Stimulated activated CD4-positive, alpha-beta T cell treated with anti-CD3 and anti-CD28 coated beads, Interleukin-15, amount 100 ng/mL, for 24 hours (primary cell): Measurements from ENCODE around the gene RYR2.
A peak's percentile ranks its signal among the peaks of the same experiment; 100 is the strongest.
"Not testable (repeated sequence)": the region's sequence is repeated elsewhere in the genome, so short reads cannot be mapped to it uniquely, and the experiment has no call there.

Source experiments
- DNase-seq: peaks from one replicate; pipeline ENCODE4 v3.0.0-alpha.2; 2020

Gene RYR2

DNA sequence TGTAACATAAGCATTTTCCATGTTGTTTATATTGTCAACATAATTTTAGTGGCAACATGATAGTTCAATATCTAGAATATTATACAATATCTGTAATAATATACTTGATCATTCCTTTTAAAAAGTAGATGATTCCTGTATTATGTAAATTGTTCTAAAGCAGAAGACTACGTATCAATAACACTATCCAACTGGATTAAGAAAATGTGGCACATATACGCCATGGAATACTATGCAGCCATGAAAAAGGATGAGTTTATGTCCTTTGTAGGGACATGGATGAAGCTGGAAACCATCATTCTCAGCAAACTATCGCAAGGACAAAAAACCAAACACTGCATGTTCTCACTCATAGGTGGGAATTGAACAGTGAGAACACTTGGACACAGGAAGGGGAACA is 329.5 kb downstream of the RYR2 start:
- not testable (repeated sequence) for DNase-seq

DNA sequence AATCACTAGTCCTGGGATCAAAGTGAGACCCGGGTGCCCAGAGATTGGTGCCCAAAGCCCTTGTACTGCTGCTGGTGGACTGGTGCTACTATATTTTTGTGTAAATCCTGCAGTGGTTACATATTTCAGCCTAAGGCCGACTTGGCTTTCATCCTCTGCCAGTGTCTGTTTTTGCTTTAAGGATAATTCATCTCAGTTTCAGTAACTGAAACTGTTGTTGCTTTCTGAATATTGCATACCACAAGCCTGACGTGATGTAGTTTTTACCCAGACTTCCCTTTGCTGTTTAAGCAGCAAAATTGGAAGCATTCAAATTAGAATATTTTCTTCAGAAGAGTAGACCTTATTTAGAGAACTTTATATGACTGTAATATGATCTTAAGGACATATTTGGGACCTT is 341.8 kb downstream of the RYR2 start:
- no peak for DNase-seq

DNA sequence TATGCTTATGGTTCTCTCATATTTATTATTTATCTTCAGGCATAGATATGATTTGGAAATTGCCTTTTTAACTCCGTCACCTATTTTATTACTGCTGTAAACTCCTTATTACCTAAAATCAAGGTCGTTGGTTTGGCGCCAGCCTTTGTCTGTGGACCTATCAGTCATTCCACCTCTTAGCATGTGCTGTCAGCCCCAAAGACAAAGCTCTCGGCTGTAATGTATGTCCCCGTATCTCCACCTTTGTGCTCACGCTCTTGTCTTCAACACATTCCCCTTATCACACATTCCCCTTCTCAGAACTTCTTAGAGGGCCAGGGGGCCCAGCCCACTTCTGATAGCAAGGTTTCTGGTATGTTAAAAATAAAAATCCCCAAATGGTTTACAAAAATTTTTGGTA is 342.2 kb downstream of the RYR2 start:
- DNase-seq: no peak

- no peak for DNase-seq
These were observed 344.6 kb downstream of the RYR2 start for GRCh38 chr1:237386362-237387143.

GRCh38 chr1:237387144-237387505 is 345.1 kb downstream of the RYR2 start:
- no peak for DNase-seq

GRCh38 chr1:237390823-237391222 is 348.8 kb downstream of the RYR2 start:
- DNase-seq: no peak

DNA sequence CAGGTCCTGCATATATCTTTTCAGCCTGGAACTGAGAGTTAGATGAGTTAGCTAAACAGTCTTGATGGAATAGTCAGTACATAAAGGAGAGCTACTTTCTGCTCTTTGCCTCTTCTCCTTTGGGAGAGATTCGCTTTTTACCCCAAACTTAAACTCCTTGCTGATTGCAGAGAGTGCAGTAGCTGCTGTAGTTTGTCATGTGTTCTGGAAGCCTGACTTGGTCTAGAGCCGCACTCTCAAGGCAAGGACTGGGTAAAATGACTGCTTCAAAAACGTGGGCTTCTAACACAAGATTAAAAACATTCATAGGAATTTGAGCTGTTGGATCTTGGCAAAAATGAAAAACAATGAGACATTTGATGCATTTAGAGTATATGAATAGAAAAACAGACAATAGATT is 351.6 kb downstream of the RYR2 start:
- no peak for DNase-seq

DNA sequence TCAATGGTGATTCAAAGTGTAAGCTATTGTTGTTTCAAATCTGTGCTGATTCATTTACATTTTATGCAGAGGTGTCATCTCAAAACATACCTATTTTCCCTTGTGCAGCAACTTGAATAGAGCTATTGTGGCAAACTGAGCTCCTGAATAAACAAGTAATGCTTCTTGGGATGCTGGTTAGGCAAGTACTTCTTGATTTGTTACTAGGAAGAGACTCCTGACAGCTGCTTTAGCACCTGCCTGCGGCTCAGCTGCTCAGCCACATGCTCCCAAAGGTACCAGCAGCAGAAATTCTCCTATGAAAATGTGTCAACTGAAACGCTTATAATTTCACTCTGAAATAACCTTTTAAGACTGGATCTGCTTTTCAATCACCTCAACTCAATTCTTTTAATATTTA is 352.3 kb downstream of the RYR2 start:
- no peak for DNase-seq

- no peak for DNase-seq
These were observed 354.4 kb downstream of the RYR2 start for GRCh38 chr1:237396426-237396825.

- no peak for DNase-seq
These were observed 356.8 kb downstream of the RYR2 start for GRCh38 chr1:237398751-237399150.

DNA sequence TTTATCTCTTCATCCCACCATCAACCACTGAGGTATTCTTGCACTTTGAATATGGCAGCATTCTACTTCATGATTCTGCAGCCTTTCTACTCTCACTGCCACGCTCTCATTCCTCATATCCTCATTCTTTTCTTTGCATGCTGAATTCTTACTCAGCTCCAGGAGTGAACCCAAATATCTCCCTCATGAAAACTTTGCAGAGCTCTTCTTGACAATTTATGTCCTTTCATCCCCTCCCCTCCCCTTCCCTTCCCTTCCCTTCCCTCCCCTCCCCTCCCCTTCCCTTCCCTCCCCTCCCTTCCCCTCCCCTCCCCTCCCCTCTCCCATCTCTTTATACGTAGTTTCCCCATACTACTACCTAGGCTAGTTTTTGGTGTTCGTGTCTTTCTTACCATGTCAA is 363.9 kb downstream of the RYR2 start:
- no peak for DNase-seq

DNA sequence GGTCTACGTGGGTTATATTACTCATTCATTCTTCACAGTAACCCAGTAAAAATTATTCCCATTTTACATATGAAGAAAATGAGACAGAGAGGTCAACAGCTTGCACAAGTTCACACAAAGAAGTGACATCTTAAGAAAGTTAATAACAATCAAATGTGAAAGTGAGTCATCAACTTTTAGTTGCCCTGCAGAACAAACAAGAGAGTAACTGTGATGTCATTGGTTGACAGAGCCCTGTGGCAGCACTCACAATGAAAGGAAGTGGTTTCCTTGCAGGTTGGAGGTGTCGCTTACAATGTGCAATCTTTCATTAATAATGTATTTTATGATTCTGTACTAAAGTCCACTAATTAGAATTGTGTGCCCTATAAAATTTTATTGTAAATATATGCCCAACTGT is 369.6 kb downstream of the RYR2 start:
- peak; percentile 3 for DNase-seq

- DNase-seq: no peak
These were observed 375.1 kb downstream of the RYR2 start for GRCh38 chr1:237416924-237417655.

DNA sequence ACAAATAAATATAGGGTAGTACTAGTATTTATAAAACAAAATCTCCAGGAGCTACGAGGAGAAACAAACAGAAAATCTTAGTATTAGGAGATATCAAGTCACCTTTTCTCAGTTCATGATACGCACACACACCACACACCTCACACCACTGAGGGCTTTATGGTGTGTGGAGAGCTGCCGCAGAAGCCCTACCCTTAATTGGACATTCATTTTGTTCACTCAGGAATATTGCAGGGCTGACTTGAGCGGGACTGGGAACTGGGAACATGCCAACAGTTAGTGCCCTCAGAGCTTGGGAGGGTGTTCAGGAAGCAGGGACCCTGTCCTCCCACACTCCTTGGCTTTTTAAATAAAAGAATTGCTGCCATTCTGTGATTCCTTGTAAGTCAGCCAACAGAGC is 386.8 kb downstream of the RYR2 start:
- DNase-seq: no peak

GRCh38 chr1:237429252-237429651 is 387.3 kb downstream of the RYR2 start:
- no peak for DNase-seq

DNA sequence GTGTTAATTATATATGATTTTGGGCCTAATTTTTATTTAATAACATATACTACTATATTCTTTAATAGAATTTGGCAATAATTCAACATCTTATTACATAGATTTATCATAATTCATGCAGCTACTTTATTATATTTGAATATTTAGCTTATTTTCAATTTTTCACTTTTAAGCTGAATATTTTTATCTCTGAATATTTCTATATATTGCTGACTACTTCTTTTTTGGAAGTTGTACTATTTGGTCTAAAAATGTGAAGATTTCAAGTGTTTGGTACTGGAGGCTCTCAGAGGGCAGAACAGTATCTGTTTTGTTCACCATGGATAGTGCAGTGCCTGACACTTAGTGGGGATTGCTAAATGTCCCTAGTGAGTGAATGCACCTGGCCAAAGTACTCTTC is 389.5 kb downstream of the RYR2 start:
- DNase-seq: no peak

GRCh38 chr1:237440346-237440745 is 398.4 kb downstream of the RYR2 start:
- DNase-seq: no peak

GRCh38 chr1:237444120-237444790 is 402.3 kb downstream of the RYR2 start:
- DNase-seq: no peak

DNA sequence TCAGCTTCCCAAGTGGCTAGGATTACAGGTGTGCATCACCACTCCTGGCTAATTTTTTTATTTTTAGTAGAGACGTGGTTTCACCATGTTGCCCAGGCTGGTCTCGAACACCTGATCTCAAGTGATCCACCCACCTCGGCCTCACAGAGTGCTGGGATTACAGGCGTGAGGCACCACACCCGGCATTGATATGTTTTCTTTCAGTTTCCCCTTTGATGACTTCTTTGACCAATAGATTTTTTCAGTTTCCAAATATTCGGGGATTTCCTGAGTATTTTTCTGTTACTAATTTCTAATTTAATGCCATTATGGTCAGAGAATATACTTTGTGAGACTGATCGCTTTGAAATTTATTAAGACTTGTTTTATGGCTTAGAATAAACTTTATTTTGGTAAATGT is 406.1 kb downstream of the RYR2 start:
- no peak for DNase-seq

DNA sequence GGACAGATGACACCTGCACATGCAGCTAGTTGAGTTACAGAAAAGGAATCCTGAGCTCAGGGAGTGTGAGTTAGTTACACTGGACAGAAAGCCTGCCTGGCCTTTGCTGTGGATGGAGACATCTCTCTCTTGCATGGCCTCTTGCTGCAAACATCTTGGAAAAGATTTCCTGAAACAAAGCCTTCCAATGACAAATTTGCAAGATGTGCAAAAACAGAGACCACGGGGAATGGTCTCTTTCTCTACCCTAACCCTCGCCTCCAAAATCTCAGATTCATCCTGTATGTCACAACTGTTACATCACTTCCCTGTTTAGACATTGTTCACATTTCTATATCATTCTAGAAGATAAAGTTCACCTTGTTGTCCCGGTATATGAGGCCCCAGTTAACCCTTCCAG is 415.6 kb downstream of the RYR2 start:
- DNase-seq: no peak

DNA sequence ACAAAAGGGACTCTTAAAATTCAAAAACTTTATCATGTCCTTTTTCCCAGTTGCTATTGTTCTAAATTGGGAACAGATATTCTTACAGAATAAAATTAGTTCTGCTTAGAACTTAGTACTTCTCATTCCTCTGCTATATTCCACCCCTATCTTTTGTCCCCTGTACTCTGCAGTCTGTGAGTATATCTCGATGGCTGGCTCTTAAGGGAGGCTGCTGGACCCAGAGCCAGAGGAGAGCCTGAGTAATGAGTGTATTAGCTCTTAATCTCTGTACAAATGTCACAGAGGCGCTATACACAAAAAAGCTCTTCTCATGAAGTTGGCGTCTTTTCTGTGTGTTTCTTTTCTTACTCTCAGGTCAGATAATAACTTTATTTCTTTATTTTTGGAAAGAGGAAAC is 425.3 kb downstream of the RYR2 start:
- DNase-seq: no peak

- DNase-seq: no peak
These were observed 428.8 kb downstream of the RYR2 start for GRCh38 chr1:237470712-237471338.

DNA sequence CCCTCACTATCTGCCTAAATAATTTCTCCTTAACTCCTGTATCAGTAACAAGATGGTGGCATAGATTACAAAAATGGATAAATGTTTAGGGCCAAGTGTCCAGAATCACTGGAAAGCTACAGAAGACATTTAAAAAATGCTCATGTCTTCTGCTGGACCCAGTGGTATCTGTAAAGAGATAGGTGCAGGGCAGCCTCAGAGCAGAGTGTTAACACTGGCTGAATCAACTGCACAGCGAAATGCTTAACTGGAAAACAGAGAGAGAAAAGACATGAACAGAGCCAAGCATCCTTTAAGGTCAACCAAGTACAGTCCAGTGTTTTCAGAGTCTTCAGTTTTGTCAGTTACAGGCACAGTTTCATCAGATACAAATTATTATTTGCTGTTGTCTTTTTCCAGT is 429.4 kb downstream of the RYR2 start:
- DNase-seq: no peak

- no peak for DNase-seq
These were observed 430.0 kb downstream of the RYR2 start for GRCh38 chr1:237471956-237472355.
